SU-DHL-6 (cell line): ENCODE data around the gene AATK.

Source experiments
- CTCF ChIP-seq: fragments of 200-600 bp; sonication (generic); IDR thresholded peaks from one replicate; pipeline ENCODE4 v1.5.1; 2017; ENCODE audit warnings: antibody characterized with exemption, mild to moderate bottlenecking, low read length, moderate library complexity; ENCODE audit not compliant: insufficient read depth, poor library complexity, severe bottlenecking
- EZH2phosphoT487 ChIP-seq: fragments of 200-600 bp; sonication (generic), shearing (Covaris generic); conservative IDR thresholded peaks from 2 replicates; pipeline ENCODE4 v1.6.1; 2018; ENCODE audit warnings: mild to moderate bottlenecking, antibody characterized with exemption, low read length, moderate library complexity, mixed read lengths

GRCh38 chr17:81119223-81120148 lies 46.5 kb downstream of the AATK start:
- no peak for TF ChIP-seq CTCF
- no peak for TF ChIP-seq EZH2phosphoT487
